Activated CD8-positive, alpha-beta memory T cell treated with anti-CD3 and anti-CD28 coated beads, Interleukin-2, amount 50 U/mL, for 24 hours (primary cell): ENCODE measurements around the gene ECHDC3.

Experiments
- DNase-seq: peaks from one replicate; pipeline ENCODE4 v3.0.0-alpha.2; 2020; ENCODE audit errors: extremely low read depth

The ECHDC3 gene

GRCh38 chr10:11776080-11776479, 33.9 kb downstream of the ECHDC3 start:
- no peak for DNase-seq

- DNase-seq, result no peak
These were observed 38.9 kb downstream of the ECHDC3 start for GRCh38 chr10:11781114-11781513.

- DNase-seq, result no peak
These were observed 40.8 kb downstream of the ECHDC3 start for GRCh38 chr10:11782793-11783557.

GRCh38 chr10:11783558-11783865, 41.3 kb downstream of the ECHDC3 start:
- no peak for DNase-seq

GRCh38 chr10:11787374-11787773, 45.2 kb downstream of the ECHDC3 start:
- DNase-seq, result no peak

GRCh38 chr10:11787846-11788245, 45.7 kb downstream of the ECHDC3 start:
- DNase-seq, result no peak

GRCh38 chr10:11789306-11789705, 47.1 kb downstream of the ECHDC3 start:
- DNase-seq, result no peak

- DNase-seq, result no peak
These were observed 47.8 kb downstream of the ECHDC3 start for GRCh38 chr10:11789956-11790355.

GRCh38 chr10:11793762-11794479, 51.7 kb downstream of the ECHDC3 start:
- no peak for DNase-seq

GRCh38 chr10:11794566-11794965, 52.4 kb downstream of the ECHDC3 start:
- no peak for DNase-seq

- DNase-seq, result no peak
These were observed 53.1 kb downstream of the ECHDC3 start for GRCh38 chr10:11795101-11795920.

- DNase-seq, result no peak
These were observed 54.3 kb downstream of the ECHDC3 start for GRCh38 chr10:11796474-11796873.

- DNase-seq, result no peak
These were observed 55.1 kb downstream of the ECHDC3 start for GRCh38 chr10:11797281-11797680.

- no peak for DNase-seq
These were observed 55.9 kb downstream of the ECHDC3 start for GRCh38 chr10:11797847-11798633.

GRCh38 chr10:11798845-11799735, 56.9 kb downstream of the ECHDC3 start:
- DNase-seq, result no peak

GRCh38 chr10:11799736-11800080, 57.5 kb downstream of the ECHDC3 start:
- no peak for DNase-seq

- DNase-seq, result no peak
These were observed 62.2 kb downstream of the ECHDC3 start for GRCh38 chr10:11804336-11804735.

- no peak for DNase-seq
These were observed 63.6 kb downstream of the ECHDC3 start for GRCh38 chr10:11805792-11806191.

- DNase-seq, result no peak
These were observed 64.5 kb downstream of the ECHDC3 start for GRCh38 chr10:11806706-11807105.

- DNase-seq, result no peak
These were observed 66.6 kb downstream of the ECHDC3 start for GRCh38 chr10:11808808-11809207.

GRCh38 chr10:11810313-11810766, 68.2 kb downstream of the ECHDC3 start:
- no peak for DNase-seq
